ENCODE measurements around the gene USH2A.

GRCh38 chr1:215682232-215682631 lies 741.0 kb downstream of the USH2A start:
- TF ChIP-seq, protein P1, sequence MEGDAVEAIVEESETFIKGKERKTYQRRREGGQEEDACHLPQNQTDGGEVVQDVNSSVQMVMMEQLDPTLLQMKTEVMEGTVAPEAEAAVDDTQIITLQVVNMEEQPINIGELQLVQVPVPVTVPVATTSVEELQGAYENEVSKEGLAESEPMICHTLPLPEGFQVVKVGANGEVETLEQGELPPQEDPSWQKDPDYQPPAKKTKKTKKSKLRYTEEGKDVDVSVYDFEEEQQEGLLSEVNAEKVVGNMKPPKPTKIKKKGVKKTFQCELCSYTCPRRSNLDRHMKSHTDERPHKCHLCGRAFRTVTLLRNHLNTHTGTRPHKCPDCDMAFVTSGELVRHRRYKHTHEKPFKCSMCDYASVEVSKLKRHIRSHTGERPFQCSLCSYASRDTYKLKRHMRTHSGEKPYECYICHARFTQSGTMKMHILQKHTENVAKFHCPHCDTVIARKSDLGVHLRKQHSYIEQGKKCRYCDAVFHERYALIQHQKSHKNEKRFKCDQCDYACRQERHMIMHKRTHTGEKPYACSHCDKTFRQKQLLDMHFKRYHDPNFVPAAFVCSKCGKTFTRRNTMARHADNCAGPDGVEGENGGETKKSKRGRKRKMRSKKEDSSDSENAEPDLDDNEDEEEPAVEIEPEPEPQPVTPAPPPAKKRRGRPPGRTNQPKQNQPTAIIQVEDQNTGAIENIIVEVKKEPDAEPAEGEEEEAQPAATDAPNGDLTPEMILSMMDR (IDR thresholded peaks at IDR 0.05): peak; percentile 38 to 55 (median 52)
- no peak for TF ChIP-seq POLR2A (IDR thresholded peaks at IDR 0.05)
